Activated naive CD8-positive, alpha-beta T cell treated with anti-CD3 and anti-CD28 coated beads, Interleukin-2, amount 50 U/mL, for 16 hours (primary cell): Measurements from ENCODE around the gene ZNF177.
"Not testable (repeated sequence)": the region's sequence is repeated elsewhere in the genome, so short reads cannot be mapped to it uniquely, and the experiment has no call there.

Experiments used
- DNase-seq: peaks from one replicate; pipeline ENCODE4 v3.0.0-alpha.2; 2020; ENCODE audit warnings: low read depth, low spot score

The ZNF177 gene

DNA sequence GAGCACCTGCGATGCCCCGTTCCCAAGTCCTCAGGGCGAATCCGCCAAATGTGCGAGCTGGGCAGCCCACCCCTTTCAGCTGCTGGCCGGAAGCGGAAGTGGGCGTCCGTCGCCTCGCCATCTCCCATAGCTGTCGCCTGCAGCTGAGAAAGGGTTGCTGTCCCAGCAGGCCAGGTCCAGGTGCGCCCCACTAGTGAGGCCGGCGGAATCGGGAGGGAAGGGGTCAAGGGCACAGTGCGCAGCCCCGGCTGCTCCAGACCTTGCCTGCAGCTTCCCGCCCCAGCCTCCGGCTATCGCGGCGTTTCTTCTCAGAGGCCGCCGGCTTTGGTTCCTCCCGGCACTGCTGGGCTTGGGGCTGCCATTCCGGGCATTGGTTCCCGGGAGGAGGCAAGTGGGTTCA, at the start of gene ZNF177:
TSS of gene ZNF177 (plus strand) at position 109 of the 400 bp plus-strand sequence. CDS start 15,299 bp downstream, outside the sequence.
- DNase-seq = no peak

DNA sequence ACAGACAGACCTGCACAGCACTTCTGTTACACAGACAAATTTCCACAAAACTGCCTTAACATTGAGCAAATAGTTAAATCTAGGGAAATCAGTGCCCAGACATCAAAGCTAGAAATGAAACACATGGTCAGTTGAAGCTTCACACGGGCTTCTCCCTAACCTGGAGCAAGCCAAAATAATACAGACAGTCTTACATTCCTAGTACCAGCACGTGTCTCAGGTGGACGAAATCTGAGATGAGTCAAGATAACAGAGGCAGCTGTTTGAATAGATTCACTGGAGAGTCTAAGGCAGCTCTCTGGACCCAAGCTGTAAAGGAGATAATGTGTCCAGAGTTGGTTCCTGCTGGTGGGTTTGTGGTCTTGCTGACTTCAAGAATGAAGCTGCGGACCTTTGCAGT, 49.1 kb upstream of the ZNF177 start:
- DNase-seq = no peak

DNA sequence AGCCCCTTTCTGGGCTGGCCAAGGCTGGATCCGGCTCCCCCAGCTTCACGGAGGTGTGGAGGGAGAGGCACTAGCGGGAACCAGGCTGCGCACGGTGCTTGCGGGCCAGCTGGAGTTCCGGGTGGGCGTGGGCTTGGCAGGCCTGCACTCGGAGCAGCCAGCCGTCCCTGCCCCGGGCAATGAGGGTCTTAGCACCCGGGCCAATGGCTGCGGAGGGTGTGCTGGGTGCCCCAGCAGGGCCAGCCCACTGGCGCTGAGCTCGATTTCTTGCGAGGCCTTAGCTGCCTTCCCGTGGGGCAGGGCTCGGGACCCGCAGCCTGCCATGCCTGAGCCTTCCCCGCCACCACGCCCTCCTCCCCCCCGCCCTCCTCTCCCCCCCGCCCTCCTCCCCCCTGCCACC, 41.5 kb upstream of the ZNF177 start:
- no peak for DNase-seq

DNA sequence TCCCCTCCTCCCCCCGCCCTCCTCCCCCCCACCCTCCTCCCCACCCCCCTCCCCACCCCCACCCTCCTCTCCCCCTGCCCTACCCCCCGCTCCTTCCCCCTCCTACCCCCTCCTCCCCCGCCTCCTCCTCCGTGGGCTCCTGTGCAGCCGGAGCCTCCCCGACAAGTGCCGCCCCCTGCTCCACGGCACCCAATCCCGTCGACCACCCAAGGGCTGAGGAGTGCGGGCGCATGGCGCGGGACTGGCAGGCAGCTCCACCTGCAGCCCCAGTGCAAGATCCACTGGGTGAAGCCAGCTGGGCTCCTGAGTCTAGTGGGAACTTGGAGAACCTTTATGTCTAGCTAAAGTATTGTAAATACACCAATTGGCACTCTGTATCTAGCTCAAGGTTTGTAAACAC, 41.1 kb upstream of the ZNF177 start:
- DNase-seq = not testable (repeated sequence)

DNA sequence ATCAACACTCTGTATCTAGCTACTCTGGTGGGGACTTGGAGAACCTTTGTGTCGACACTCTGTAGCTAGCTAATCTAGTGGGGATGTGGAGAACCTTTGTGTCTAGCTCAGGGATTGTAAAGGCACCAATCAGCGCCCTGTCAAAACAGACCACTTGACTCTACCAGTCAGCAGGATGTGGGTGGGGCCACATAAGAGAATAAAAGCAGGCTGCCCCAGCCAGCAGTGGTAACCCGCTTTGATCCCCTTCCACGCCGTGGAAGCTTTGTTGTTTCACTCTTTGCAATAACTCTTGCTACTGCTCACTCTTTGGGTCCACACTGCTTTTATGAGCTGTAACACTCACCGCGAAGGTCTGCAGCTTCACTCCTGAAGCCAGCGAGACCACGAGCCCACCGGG, 40.6 kb upstream of the ZNF177 start:
- not testable (repeated sequence) for DNase-seq

DNA sequence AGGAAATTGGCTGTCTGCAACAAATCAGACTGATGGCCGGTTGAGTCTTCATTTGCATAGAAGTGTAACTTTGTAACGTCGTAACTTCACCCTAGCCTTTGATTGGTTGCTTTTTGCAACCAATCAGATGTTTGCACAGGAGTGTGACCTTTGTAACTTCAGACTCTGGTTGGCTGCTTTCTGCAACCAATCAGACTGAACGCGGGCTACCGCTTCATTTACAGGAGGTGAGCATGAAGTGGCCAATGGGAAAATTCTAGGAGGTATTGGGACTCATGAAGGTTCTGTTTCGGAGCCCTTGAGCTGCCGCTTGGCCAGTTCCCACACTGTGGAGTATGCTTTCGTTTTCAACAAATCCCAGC, 39.3 kb upstream of the ZNF177 start:
- DNase-seq = no peak

DNA sequence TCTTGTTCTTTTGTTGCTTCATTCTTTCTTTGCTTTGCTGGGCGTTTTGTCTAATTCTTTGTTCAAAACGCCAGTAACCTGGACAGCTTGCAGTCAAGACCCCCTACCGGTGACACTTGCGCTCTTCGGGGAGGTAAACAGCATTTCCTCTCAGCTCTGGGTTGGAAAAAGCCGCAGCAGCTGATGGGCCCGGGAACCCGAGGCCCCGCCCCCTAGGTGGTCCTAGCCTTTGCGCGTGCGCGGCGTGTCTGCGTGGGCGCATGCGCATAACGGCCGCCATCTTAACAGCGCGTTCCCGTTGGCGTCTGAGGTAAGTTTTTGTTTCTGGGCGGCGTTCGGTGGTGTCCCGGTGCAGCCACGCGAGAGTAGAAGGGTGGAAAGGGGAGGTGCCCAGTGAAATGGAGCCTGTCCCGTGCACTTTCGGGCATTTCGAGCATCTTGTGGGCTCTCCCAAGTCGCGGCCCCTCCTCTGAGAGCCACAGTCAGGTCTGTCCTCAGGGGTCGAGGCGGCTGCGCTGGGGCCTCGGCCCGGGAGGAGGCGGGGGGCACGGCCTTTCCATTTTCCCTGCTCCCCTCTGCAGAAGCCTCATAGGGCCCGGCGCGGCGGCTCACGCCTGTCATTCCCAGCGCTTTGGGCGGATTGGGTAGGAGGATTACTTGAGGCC, 38.8 kb upstream of the ZNF177 start, which contains the start of gene ZNF559:
TSS of gene ZNF559 (plus strand) at position 261 of the 665 bp plus-strand sequence. CDS start 14,371 bp downstream, outside the sequence.
- peak; percentile 91 for DNase-seq

DNA sequence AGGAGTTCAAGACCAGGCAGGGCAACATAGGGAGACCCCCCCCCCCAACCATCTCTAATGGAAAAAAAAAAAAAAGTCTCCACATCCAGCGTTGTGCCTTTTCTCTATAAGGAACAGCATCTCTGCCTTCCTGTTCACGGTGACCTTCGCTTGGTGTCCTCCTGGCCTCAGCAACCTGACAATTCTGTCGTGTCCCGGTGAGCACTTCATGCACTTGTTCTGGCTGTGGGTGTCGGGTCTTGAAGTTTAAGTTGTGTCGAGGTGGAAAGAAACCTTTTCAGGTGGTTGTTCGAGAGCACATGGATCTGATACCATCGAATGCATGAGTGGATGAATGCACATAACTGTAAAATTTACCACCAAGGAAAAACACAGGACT, 38.2 kb upstream of the ZNF177 start:
- no peak for DNase-seq

DNA sequence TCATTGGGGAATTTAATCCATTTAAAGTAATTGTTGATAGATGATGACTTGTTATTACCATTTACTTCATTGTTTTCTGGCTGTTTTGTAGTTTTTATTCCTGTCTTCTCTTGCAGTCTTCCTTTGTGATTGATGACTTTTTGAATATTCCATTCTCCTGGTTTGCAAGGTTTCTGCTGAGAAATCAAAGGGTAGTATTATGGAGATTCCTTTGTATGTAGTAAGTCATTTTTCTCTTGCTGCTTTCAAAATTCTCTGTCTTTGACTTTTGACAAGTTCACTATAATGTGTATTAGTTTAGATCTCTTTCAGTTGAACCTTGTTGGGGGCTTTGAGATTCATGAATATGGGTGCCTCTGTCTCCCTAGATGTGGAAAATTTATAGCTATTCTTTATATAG, 32.8 kb upstream of the ZNF177 start:
- DNase-seq = no peak

DNA sequence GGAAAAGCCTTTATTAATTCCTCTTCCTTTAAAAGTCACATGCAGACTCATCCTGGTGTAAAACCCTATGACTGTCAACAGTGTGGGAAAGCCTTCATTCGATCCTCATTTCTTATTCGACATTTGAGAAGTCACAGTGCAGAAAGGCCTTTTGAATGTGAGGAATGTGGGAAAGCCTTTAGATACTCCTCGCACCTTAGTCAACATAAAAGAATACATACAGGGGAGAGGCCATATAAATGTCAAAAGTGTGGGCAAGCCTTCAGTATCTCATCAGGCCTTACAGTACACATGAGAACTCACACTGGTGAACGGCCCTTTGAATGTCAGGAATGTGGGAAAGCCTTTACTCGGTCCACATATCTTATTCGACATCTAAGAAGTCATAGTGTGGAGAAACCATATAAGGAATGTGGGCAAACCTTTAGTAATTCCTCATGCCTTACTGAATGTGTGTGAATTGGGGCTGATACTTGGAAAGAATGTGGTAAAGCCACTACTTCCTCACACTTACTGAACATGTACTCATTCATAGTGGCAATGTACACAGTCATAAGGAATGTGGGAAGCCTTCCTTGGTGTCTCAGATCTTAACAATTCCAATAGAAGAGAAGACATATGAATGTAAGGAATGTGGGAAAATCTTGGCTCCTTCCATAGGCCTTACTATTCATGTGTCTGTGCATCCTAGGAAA, 20.1 kb upstream of the ZNF177 start:
- DNase-seq = no peak

DNA sequence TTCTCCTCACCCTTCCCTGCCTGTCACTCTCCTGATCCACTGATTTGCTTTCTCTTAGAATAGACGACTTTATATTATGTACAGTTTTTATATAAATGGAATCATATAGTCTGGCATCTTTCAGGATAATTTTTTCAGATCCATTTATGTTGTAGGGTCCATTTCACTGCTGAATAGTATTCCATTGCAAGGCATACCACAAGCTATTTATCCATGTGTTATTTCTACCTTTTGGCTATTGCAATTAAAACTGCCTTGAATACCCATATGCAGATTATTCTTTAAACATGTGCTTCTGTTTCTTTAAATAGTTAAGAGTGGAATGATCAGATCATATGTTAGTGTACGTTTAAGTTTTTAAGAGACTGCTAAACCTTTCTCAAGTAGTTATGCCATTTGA, 17.8 kb upstream of the ZNF177 start:
- no peak for DNase-seq

DNA sequence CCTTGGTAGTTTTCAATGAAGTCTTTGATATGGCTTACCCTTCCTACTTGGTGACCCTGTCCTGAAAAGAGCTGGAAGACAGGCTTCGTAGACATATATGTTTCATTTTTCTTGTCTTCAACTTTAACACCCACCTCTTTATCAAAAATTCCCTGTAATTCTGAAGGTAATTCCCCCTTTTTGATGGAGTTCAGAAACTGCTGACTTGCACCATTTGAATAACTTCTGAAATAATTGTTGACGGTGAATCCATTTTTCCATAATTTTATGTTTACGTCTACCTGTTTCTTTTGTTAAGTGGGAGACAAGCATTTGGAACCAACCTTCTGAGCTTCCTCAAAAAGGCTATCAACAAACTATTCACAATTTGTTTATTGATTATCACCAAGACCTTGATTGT, 14.6 kb upstream of the ZNF177 start:
- DNase-seq = no peak

DNA sequence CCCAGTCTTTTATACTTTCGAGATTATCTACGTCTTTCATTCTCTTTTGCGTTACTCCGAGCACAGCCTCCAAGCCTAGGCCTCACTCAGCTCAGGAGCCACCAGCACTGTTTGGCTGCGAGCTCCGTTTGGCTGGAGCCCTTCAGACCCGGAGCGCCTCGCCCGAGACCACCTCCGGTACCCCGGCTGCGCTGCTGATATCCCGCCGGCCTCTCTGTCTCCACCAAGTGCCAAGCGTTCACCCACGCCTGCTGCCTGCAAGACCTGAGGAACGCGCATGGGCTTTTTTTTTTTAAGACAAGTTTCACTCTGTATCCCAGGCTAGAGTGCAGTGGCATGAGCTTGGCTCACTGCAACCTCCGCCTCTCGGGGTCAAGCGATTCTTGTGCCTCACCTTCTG, 14.1 kb upstream of the ZNF177 start:
- DNase-seq = no peak

DNA sequence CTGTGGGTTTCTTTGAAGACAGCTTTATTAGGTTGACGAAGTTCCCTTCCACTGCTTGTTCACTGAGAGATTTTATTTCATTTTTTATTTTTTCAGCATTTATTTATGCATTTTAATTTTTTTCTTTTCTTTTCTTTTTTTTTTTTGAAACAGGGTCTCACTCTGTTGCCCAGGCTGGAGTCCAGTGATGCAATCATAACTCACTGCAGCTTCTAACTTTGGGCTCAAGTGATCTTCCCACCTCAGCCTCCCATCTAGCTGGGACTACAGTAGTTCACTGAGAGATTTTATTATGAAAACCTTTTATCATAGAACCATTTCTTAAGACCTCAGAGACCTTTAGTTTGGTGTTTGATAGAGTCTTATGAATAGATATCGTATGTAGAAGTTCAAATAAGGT, 10.3 kb upstream of the ZNF177 start:
- DNase-seq = no peak

DNA sequence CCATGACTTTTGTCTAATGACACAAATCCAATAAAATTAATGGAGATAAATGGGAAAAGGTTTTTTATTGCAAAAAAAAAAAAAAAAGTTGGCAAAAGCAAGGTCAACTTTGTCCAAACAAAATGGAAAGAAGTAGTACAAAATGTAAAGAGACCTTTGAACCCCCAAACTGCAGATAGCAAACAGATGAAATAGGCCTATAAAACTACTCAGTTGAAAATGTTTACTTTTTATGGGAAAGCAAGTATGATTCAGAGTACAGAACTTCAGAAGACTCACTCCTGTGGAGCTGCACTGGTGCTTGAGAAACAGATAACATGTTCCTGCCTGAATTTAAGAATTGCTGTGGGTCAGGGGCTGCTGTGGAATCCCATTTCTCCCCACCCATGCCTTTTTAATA, 9.8 kb upstream of the ZNF177 start:
- DNase-seq = no peak

DNA sequence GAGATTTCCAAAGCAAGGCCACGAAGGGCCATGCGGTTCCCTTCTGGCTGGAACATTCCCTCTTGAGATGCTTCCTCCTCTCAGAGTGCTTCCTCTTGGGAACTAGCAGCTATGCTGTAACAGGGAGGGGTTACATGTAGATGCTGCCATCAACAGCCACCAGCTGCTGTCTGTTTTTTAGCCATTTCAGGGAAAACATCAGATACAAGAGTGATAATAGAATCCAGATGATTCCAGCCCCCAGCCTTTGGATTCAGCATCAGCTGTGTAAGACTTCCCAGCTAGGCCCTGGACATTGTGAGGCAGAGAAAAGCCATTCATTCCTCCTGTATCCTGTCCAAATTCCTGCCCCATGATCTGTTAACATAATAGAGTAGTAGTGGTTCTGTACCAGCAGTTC, 8.2 kb upstream of the ZNF177 start:
- no peak for DNase-seq

DNA sequence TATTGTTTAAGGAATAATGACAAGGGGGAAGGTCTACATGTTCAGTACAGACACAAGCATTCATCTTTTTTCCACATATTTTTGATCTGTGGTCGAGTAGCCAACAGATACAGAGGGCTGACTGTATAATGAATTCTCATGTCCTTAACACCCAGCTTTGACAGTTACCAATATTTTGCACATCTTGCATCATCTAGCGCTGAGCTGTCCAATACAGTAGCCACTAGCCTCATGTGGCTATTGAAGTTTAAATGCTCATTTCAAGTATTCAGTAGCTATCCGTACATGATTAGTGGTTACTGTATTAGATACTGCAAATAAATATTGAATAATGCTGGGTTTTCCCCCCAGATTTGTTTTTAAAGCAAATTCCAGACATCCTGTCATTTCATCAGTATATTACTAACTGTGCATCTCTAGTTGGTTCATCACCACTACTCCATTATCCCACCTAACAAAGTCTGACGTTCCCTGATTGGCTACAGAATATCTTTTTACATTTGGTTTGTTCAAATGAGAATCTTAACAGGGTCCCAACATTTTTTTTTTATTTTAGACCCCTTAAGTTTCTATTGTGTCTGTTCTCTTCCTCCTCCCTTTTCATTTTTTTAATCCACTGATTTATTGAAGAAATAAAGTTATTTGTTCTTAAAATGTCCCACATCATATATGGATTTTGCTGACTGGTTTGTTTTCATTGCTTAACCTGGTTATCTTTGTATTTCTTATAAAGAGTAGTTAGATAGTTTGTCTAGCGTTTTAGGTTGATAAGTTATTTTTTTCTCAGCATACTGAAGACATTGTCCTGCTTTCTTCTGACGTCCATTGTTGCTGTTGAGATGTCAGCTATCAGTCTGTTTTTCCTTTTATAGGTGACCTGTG, 8.2 kb downstream of the ZNF177 start:
- no peak for DNase-seq

DNA sequence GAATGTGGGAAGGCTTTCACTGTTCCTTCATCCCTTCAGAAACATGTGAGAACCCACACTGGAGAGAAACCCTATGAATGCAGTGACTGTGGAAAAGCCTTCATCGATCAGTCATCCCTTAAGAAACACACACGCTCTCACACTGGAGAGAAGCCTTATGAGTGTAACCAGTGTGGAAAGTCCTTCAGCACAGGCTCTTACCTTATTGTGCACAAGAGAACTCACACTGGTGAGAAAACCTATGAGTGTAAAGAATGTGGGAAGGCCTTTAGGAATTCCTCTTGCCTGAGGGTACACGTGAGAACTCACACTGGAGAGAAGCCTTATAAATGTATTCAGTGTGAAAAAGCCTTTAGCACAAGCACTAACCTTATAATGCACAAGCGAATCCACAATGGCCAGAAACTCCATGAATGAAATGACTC, 18.6 kb downstream of the ZNF177 start:
- DNase-seq = no peak

DNA sequence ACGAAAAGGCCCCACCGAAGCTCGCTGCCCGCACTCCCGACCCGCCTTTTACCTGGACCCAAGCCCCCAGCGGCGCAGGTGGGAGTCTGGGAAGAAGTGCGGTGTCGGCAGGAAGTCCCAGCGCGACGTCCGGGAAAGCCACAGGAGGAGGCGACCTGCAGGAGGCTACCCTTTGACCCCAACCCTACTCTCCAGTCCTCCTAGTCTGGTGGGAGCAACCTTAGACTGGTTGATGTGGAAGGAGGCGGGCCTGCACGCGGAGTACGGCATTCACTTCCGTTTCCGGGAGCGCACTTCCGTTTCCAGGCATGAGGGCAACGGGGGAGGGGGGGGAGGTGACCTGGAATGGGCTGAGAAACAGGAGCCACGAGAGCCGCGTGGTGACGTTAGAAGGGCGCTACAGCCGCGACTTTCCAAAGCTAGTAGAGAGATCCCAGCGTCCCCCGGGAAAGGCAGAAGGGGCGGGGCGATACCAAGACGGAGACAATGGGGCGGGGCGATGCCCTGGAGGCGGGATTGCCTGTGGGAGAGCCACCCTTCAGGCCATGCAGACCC, 44.1 kb downstream of the ZNF177 start:
- peak; percentile 33 for DNase-seq

DNA sequence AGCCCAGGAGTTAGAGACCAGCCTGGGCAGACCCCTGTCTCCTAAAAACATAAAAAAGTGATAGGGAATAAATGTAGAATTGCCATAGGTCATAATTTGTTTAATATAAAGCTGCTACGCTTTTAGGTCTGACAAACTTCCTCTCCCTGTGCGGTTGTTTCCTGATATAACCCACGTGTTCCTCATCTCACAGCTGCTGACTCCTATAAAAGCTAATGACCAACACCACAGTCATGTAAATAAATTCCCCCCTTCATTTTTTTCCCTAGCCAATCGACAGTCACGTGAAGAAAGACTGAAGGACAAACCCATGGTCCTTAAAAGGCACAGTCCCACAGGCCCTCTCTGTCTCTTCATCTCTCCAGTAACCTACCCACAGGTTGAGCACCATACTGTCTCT, 45.0 kb downstream of the ZNF177 start:
- DNase-seq = no peak

DNA sequence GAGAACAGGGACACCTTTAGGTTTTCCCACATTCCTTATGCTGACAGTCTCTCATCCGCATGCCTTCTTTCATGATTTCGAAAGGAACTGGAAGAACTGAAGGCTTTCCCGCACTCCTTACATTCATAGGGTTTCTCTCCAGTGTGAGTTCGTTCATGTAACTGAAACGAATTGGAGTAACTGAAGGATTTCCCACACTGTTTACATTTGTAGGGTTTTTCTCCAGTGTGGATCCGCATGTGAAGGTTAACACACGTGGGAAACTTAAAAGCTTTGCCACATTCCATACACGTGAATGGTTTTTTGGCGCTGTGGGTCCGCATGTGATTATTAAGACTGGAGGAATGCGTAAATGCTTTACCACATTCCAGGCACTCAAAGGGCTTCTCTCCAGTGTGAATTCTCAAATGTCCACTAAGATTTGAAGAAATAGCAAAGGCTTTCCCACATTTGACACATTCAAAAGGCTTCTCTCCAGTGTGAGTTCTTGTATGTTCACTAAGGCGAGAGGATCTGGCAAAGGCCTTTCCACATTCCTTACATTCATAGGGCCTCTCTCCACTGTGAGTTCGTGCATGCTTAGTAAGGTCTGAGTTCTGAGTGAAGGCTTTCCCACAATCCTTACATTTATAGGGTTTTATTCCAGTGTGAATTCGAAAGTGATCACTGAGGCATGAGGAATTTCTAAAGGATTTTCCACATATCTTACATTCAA, 50.6 kb downstream of the ZNF177 start:
- DNase-seq = no peak

DNA sequence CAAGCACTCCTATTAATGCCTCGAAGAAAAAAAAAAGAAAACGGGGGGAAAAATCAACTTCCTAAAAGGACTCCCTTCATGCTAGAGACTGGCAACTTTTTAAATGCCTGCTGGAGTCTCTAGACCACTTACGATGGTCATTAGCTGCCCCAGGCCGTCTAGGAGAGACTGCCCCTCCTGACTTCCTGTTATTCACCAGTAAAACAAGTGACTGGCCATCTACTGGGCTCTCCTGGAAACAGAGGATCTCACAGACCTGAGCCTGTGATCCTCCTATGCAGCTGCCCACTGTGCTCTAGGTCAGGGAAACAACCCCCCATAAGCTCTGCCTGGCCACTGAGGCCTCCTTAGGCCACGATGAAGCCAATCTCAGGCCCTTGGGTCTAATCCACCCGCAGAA, 65.1 kb downstream of the ZNF177 start:
- DNase-seq = no peak
